ENCODE data around the gene DBI. TPM values are rescaled to one million over a fixed set of nuclear protein-coding genes. Genes with fewer than 3 reads are reported as not detected.
"Not testable (repeated sequence)": the region's sequence is repeated elsewhere in the genome, so short reads cannot be mapped to it uniquely, and the experiment has no call there.

The DBI gene
- polyA plus RNA-seq, 3 donors: 239 to 289 (median 245) TPM

GRCh38 chr2:119350311-119350998, 16.3 kb upstream of the DBI start:
- no peak for DNase-seq

DNA sequence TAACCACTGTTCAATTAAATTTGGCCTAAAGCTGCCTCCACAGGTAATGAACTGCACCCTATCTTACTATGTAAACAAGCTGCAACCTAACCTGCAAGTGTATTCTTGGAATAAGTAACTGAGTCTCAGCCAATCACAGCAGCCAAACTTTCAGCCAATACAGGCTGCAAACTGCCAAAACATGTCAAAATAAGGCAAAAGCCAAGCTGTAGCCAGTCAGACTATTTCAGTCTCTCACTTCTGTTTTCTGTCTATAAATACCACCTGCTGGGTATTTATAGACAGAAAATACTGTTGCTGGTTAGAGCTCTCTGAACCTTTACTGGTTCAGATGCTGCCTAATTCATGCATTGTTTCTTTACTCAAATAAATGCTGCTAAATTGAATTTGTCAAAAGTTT, 14.4 kb upstream of the DBI start:
- no peak for DNase-seq

DNA sequence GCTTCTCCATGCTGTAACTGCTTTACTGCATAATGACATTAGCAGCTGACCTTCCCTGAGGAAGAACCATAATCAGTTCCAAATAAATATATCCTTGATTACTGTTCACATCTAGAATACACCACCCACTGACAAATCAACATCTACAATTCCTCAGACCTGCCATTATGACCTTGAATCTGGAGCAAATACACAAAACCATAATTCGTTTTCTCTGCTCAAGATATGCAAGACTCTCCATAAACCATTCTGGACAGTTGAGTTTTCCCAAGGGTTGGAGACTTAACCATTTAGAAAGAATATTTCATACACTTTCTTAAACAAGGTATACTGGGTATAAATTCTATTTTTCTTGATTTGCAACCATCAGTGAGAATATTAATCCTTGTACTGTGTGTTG, 11.9 kb upstream of the DBI start:
- no peak for DNase-seq

DNA sequence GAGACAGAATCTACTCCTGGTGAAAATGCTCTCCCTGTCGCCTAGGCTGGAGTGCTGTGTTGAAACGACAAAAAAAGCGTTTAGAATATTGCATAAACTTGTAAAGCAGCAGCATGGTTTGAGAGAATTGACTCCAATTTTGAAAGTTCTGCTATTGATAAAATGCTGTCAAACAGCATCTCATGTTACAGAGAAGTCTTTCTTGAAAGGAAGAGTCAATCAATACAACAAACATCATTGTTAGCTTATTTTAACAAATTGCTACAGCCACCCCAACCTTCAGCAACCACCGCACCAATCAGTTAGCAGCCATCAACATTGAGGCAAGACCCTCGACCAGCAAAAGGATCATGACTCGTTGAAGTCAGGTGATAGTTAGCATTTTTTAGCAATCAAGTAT, 7.0 kb upstream of the DBI start:
- no peak for DNase-seq

GRCh38 chr2:119360423-119360966, 6.3 kb upstream of the DBI start:
- DNase-seq: no peak

GRCh38 chr2:119364798-119365197, 2.0 kb upstream of the DBI start:
- DNase-seq: no peak

DNA sequence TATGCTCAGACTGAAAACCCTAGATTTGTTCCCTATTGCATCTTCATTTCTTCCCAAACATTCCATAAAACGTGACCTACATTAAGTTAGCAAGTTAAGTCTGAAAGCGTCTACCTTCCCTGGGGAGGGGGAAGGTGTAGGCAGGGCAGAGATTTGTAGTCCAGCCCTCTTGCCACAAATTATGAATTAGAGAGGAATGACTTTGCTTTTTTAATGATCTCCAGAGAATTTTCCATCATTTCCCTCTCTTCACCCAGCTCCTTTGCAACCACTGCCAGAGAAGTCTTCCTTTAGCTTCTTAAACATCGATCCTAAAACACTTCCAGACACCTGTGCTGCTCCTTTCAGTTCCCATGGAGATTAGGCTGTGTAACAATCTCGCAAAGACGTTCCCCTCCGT, 1.3 kb upstream of the DBI start:
- DNase-seq: no peak

DNA sequence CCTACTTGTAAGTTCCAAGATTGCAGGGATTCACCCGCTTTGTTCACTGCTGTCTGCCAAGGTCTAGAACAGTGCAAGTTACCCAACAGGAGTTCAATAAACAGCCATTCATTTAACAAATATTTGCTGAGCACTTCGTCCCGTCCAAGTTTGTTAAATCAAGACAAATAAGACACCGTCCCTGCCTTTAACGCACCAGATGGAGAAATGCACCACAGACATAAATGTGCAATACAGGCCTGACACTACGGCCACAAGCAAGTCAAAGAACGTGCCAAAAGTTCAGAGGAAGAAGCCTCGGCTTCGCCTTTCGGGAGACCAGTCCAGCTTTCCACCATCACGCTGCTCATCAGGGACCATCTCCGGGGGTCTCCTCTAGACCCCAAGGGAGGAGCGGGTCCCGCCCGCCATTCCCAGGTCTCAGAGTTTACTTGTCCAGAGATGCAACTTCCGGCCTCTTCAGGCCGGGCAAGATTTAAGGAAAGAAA, 572 bp upstream of the DBI start:
- DNase-seq: no peak

DNA sequence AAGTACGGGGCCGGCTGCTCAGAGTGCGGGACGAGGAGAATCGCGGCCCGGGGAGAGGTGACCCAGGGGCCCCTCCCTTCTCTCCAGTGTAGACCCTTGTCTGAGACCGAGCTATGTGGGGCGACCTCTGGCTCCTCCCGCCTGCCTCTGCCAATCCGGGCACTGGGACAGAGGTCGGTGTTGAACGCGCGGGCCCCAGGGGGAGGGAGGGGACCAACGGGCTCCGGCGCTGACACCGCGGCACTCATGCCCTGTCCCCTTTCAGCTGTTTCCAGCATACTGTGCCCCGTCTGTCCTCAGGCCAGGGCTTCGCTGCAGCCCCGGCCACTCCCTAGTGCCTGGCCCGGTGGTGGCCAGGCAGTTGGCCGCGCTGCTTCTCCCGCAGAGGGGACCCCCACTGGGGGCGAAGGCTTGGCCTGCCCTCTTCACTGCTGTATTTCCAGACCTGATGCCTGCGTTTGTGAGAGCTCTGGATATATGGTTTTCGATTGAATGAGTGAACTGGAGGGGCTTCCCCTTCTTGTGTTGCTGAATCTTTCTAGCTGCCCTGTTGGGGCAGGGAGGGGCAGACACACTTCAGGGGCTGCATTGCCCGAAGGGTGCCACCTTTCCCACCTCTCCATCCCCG, 809 bp downstream of the DBI start:
- no peak for DNase-seq

GRCh38 chr2:119369845-119370244, 3.1 kb downstream of the DBI start:
- no peak for DNase-seq

GRCh38 chr2:119371111-119371510, 4.3 kb downstream of the DBI start:
- DNase-seq: no peak

DNA sequence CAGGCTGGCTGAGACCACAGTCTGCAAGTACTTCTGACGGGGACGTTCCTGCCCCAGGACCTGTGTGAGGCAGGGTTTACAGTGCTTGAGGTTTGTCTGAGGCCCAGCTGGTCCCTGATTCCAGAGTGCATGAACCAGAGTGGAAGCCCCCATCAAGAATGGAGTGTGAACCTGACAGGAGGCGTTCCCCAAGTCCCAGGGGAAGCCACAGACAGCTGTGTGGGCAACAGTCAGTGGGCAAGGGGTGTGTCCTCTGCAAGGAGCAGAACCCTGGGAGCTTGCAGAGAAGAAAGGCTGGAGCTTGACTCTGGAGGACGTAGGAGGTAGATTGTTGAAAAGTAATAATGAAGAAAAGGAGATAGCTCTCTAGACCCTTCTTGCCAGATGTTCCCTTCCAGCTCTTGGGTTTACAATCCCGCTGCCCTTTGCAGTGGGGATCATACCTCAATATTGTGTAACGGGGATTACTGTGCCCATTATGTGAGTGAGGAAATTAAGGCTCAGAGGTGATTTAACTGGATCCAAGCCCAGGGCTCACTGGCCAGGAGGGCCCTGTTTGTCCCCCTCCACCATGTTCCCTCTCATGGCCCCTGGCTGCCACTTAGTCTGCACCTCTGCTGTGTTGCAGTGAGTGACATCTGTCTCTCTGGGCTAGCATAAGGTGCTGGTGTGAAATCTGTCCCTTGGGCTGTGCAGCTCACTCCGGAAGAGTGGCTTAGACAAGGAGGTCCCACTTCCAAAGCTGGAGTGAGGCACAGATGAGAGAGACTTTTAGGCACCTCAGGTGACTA, 6.2 kb downstream of the DBI start:
- no peak for DNase-seq

DNA sequence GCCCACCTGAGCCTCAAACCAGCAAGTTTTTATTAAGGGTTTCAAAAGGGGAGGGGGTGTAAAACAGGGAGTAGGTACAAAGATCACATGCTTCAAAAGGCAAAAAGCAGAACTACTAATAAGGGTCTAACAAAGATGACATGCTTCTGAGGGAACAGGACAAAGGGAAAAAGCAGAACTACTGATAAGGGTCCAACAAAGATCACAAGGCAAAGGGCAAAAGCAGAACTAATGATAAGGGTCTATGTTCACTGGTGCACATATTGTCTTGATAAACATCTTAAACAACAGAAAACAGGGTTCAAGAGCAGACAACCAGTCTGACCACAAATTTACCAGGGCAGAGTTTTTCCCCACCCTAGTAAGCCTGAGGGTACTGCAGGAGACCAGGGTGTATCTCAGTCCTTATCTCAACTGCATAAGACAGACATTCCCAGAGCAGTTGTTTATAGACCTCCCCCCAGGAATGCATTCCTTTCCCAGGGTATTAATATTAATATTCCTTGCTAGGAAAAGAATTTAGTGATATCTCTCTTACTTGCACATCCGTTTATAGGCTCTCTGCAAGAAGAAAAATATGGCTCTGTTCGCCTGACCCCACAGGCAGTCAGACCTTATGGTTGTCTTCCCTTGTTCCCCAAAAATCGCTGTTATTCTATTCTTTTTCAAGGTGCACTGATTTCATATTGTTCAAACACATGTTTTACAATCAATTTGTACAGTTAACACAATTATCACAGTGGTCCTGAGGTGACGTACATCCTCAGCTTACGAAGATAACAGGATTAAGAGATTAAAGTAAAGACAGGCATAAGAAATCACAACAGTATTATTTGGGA, 7.3 kb downstream of the DBI start:
- DNase-seq: not testable (repeated sequence)

- not testable (repeated sequence) for DNase-seq
Observed at GRCh38 chr2:119376406-119376805, 9.6 kb downstream of the DBI start.

- no peak for DNase-seq
Observed at GRCh38 chr2:119376810-119377209, 10.0 kb downstream of the DBI start.

DNA sequence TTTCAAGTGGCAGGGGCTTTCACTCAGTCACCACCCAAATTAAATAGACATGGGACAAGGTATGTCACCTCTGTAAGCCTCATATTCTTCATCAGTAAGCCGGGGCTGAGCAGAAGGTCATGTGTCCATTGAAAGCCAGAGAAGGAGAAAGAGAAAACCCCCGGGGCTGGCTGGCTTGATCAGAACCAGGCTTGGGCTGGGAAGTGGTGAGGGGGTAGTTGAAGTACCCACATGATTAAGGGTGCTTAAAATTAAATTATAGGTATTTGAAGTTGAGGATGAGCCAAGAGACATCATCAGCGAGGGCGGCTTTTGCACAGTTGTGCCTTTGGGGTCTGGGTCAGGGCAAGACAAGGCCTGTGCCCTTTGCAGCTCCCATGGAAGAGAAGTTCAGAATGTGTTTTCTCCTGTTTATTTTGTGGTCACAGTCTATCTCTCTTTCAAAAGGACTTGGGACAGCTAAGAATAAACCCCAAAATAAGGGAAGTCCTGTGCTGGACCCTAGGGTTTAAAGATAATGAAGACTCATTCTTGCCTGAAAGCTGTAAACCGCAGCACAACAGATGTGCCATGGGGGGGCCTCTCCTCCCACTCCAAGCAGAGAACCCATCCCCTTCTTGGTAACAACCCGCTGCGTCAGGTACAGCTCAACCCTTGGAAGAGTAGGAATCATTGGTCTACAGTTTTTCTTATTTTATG, 10.7 kb downstream of the DBI start:
- DNase-seq: no peak

DNA sequence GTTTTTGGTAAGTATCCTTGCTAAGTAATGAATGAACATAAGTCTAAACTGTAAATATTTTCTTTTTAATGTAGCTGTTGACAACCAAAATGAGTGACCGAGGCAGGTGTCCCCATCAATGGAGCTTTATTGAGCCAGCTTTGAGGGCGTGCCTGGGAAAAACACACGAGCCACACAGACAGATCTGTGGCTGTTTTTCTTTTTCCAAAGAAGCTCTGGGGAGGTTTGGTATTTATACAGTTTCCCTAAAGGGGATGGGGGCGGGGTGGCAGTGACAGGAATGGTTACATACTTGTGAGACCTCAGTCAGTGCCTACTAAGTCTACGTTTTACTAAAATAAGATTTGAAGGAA, 11.2 kb downstream of the DBI start:
- DNase-seq: no peak

DNA sequence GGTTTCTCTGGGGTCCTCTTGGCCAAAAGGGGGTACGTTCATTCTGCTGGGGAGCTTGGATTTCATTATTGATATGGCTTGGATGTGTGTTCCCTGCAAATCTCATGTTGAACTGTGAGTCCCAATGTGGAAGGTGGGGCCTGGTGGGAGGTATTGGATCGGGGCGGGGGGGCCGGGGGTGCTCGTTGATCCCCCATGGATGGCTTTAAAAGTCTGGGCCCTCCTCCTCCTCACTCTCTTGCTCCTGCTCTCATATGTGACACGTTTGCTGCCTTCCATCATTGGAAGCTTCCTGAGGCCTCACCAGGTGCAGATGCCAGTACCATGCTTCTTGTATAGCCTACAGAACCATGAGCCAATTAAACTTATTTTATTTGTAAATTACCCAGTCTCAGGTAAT, 11.8 kb downstream of the DBI start:
- DNase-seq: no peak

- DNase-seq: no peak
Observed at GRCh38 chr2:119383410-119384140, 16.8 kb downstream of the DBI start.

DNA sequence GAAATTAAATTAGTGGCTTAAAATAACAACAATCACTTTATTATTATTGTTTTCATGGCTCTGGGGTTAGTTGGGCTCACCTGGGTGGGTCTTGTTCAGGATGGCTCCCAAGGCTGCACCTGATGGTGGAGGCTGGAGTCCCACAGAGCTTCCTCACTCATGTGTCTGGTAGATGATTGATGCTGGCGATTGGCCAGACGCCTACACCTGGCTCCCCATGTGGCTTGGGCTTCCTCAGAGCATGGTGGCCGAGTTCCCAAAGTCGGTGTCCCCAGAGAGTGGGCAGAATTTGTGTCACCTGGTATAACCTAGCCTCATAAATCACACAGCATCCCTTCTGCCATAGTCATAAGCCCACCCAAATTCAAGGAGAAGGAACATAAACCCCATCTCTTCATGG, 18.2 kb downstream of the DBI start:
- no peak for DNase-seq

- DNase-seq: no peak
Observed at GRCh38 chr2:119385466-119385865, 18.7 kb downstream of the DBI start.

Measured in renal pelvis (tissue), 4 donors.